RWPE1 (cell line): ENCODE measurements around the gene PRRC2C.

Source experiments
- CTCF ChIA-PET: fragments of 350-600 bp; sonication (Branson Sonifier 250); formaldehyde crosslinking; extraction: SDS; loops from one replicate; lab custom pipeline; 2021; lab: Yijun Ruan, JAX
- POLR2A ChIA-PET: fragments of 400-600 bp; formaldehyde crosslinking; extraction: SDS; loops from one replicate; lab custom pipeline; 2020; ENCODE audit warnings: antibody characterized with exemption; ENCODE audit not compliant: low non-redundant PET; lab: Yijun Ruan, JAX
- DNase-seq: peaks from one replicate; pipeline ENCODE4 v3.0.0; 2012; ENCODE audit warnings: low spot score
- H3K27ac ChIP-seq: fragments of 450-650 bp; 2 replicates; pipeline ENCODE4 v1.5.1; 2017
- CTCF ChIP-seq: fragments of 450-650 bp; conservative IDR thresholded peaks from 2 replicates; pipeline ENCODE4 v1.5.1; 2017; ENCODE audit warnings: low read depth, mild to moderate bottlenecking

PRRC2C gene

GRCh38 chr1:171641076-171641864 is 155.9 kb downstream of the PRRC2C start:
- no peak for TF ChIP-seq CTCF
- H3K27ac ChIP-seq = no peak overlapping the region
- ChIA-PET CTCF (no interaction called here), POLR2A (no interaction called here)
- no peak for DNase-seq

GRCh38 chr1:171642197-171642596 is 156.9 kb downstream of the PRRC2C start:
- no peak for TF ChIP-seq CTCF
- DNase-seq = no peak
- ChIA-PET CTCF (interaction anchor here (0.5 kb wide), 1 partner anchor 1552 kb away, joined by 3 read pairs; no protein-coding TSS in a partner anchor), POLR2A (no interaction called here)
- no peak overlapping the region for H3K27ac ChIP-seq
